WTC11 (cell line): Measurements from ENCODE around the gene GRIFIN.

Experiments
- CTCF ChIP-seq: fragments of 200-600 bp; IDR thresholded peaks from 2 replicates; pipeline ENCODE4 v1.8.0; 2022; ENCODE audit warnings: antibody characterized with exemption
- E2F1 ChIP-seq: sonication (generic); formaldehyde crosslinking; IDR thresholded peaks from 2 replicates; pipeline ENCODE4 v1.8.0; 2022; ENCODE audit warnings: mild to moderate bottlenecking, missing genetic modification reagents
- HMGXB4 ChIP-seq: sonication (generic); formaldehyde crosslinking; IDR thresholded peaks from 2 replicates; pipeline ENCODE4 v1.8.1; 2023; ENCODE audit warnings: mild to moderate bottlenecking, moderate library complexity, missing genetic modification reagents
- SMAD4 ChIP-seq: sonication (generic); formaldehyde crosslinking; IDR thresholded peaks from 2 replicates; pipeline ENCODE4 v1.8.0; 2022; ENCODE audit warnings: mild to moderate bottlenecking, missing genetic modification reagents
- ZNF281 ChIP-seq: sonication (generic); formaldehyde crosslinking; IDR thresholded peaks from 2 replicates; pipeline ENCODE4 v1.8.0; 2023; ENCODE audit warnings: mild to moderate bottlenecking, missing genetic modification reagents

GRCh38 chr7:2445047-2445446 lies 31.2 kb downstream of the GRIFIN start:
- no peak for TF ChIP-seq CTCF
- TF ChIP-seq HMGXB4 (CRISPR knock-in tag) = no peak
- no peak for TF ChIP-seq E2F1
- TF ChIP-seq ZNF281 (CRISPR knock-in tag) = no peak
- no peak for TF ChIP-seq SMAD4
